ENCODE measurements around the gene ETV4. TPM values are rescaled to one million over a fixed set of nuclear protein-coding genes. Genes with fewer than 3 reads are reported as not detected.

ETV4 gene
- total and polyA plus RNA-seq, 2 donors (not counting 1 experiment from before 2014, with no cell fraction given), result not detected

GRCh38 chr17:43550754-43551153, 4.6 kb upstream of the ETV4 start:
- H3K27ac ChIP-seq (ENCODE audit: low read length in 2 of 2), result no peak overlapping the region
- ATAC-seq (ENCODE audit: low read depth), result no peak
- H3K27me3 Mint-ChIP-seq, result peaks cover 63% of the 10 kb centered on the region
- no peak for DNase-seq
- no peaks in the 10 kb centered on the region for H3K36me3 ChIP-seq (replicated peaks in 1 of 2; ENCODE audit: control extremely low read depth in 1 of 2, control insufficient read depth in 1 of 2, extremely low read depth in 1 of 2, insufficient read depth in 2 of 2, low read length in 1 of 2)
- H3K9me3 Mint-ChIP-seq (ENCODE audit: insufficient read depth), result no peaks in the 10 kb centered on the region
- H3K9me3 ChIP-seq (ENCODE audit: control extremely low read depth in 1 of 3, control insufficient read depth in 2 of 3, insufficient read depth in 1 of 3, low read length in 2 of 3), result no peaks in the 10 kb centered on the region
- peaks cover 0 to 57% (median 28%) of the 10 kb centered on the region in 4 experiments for H3K27me3 ChIP-seq (replicated peaks in 1 of 4; ENCODE audit: control extremely low read depth in 1 of 4, control insufficient read depth in 3 of 4, insufficient read depth in 4 of 4, low read length in 3 of 4)
- ChIA-PET CTCF (no interaction called here), POLR2A (no interaction called here)
- H3K27ac Mint-ChIP-seq, result no peak overlapping the region
- WGBS (ENCODE audit: insufficient coverage), result 96% methylated on average over 3 of the region's 4 CpGs
- no peaks in the 10 kb centered on the region for H3K79me2 ChIP-seq (ENCODE audit: control insufficient read depth, insufficient read depth, low read length)
- H3K9ac ChIP-seq (ENCODE audit: low read length), result no peak overlapping the region
- no peak overlapping the region for H3K4me2 ChIP-seq (replicated peaks; ENCODE audit: low read depth, low read length, poor library complexity, severe bottlenecking)
- H3K4me3 ChIP-seq (ENCODE audit: control extremely low read depth in 1 of 5, extremely low read depth in 1 of 5, insufficient read depth in 1 of 5, low read depth in 2 of 5, low read length in 4 of 5), result no peak overlapping the region
- H3K4me3 Mint-ChIP-seq, result no peak overlapping the region
- H3K4me1 Mint-ChIP-seq, result peaks cover 16% of the 10 kb centered on the region
- peaks cover 11 to 16% of the 10 kb centered on the region in 2 donors for H3K4me1 ChIP-seq (ENCODE audit: control insufficient read depth in 2 of 2, insufficient read depth in 2 of 2, low read length in 2 of 2)
- no peak overlapping the region for H2AFZ ChIP-seq (ENCODE audit: insufficient read depth, low read depth, low read length, poor library complexity, severe bottlenecking)
- H4K20me1 ChIP-seq (ENCODE audit: control insufficient read depth, insufficient read depth, low read length, poor library complexity, severe bottlenecking), result peaks cover 13% of the 10 kb centered on the region
- intact Hi-C loops (cut with micrococcal nuclease), result no loop called here
- TF ChIP-seq EZH2 (IDR thresholded peaks at IDR 0.05; ENCODE audit: borderline replicate concordance, insufficient read depth, low read depth, low read length, poor library complexity, severe bottlenecking) (no peak), CTCF (IDR thresholded peaks at IDR 0.05) (no peak)

GRCh38 chr17:43549496-43549895, 3.4 kb upstream of the ETV4 start:
- Histone ChIP-seq H3K79me2 (ENCODE audit: control insufficient read depth, insufficient read depth, low read length) (no peaks in the 10 kb centered on the region), H3K9me3 (ENCODE audit: control extremely low read depth in 1 of 3, control insufficient read depth in 2 of 3, insufficient read depth in 1 of 3, low read length in 2 of 3) (no peaks in the 10 kb centered on the region), H3K36me3 (replicated peaks in 1 of 2; ENCODE audit: control extremely low read depth in 1 of 2, control insufficient read depth in 1 of 2, extremely low read depth in 1 of 2, insufficient read depth in 2 of 2, low read length in 1 of 2) (no peaks in the 10 kb centered on the region), H3K9ac (ENCODE audit: low read length) (no peak overlapping the region), H4K20me1 (ENCODE audit: control insufficient read depth, insufficient read depth, low read length, poor library complexity, severe bottlenecking) (peaks cover 17% of the 10 kb centered on the region), H3K27ac (ENCODE audit: low read length in 2 of 2) (no peak overlapping the region), H3K4me2 (replicated peaks; ENCODE audit: low read depth, low read length, poor library complexity, severe bottlenecking) (no peak overlapping the region), H2AFZ (ENCODE audit: insufficient read depth, low read depth, low read length, poor library complexity, severe bottlenecking) (no peak overlapping the region), H3K4me3 (ENCODE audit: control extremely low read depth in 1 of 5, extremely low read depth in 1 of 5, insufficient read depth in 1 of 5, low read depth in 2 of 5, low read length in 4 of 5) (no peak overlapping the region), H3K27me3 (replicated peaks in 1 of 4; ENCODE audit: control extremely low read depth in 1 of 4, control insufficient read depth in 3 of 4, insufficient read depth in 4 of 4, low read length in 3 of 4) (peaks cover 0 to 65% (median 32%) of the 10 kb centered on the region in 4 experiments), H3K4me1 (ENCODE audit: control insufficient read depth in 2 of 2, insufficient read depth in 2 of 2, low read length in 2 of 2) (peaks cover 21 to 28% of the 10 kb centered on the region in 2 donors)
- CTCF ChIA-PET, result no interaction called here
- 97% methylated on average over 5 of the region's 5 CpGs for WGBS (ENCODE audit: insufficient coverage)
- intact Hi-C loops (cut with micrococcal nuclease), result no loop called here
- TF ChIP-seq EZH2 (IDR thresholded peaks at IDR 0.05; ENCODE audit: borderline replicate concordance, insufficient read depth, low read depth, low read length, poor library complexity, severe bottlenecking) (no peak), CTCF (IDR thresholded peaks at IDR 0.05) (no peak)
- ATAC-seq (ENCODE audit: low read depth) (no peak), DNase-seq (no peak)
- Mint-ChIP-seq H3K27me3 (peaks cover 58% of the 10 kb centered on the region), H3K4me1 (peaks cover 21% of the 10 kb centered on the region), H3K27ac (no peak overlapping the region), H3K9me3 (ENCODE audit: insufficient read depth) (no peaks in the 10 kb centered on the region), H3K4me3 (no peak overlapping the region)
- POLR2A ChIA-PET, result no interaction called here
